Measurements from ENCODE around the gene AQP12B. TPM values are rescaled to one million over a fixed set of nuclear protein-coding genes. Genes with fewer than 3 reads are reported as not detected.
"Not testable (repeated sequence)": the region's sequence is repeated elsewhere in the genome, so short reads cannot be mapped to it uniquely, and the experiment has no call there.

Gene AQP12B
- total RNA-seq, 1 donor from 2014 or later = not detected

- not testable (repeated sequence) for H3K9me3 Mint-ChIP-seq (ENCODE audit: low read depth); H3K4me3 Mint-ChIP-seq (ENCODE audit: low read depth); H3K36me3 Mint-ChIP-seq (ENCODE audit: insufficient read depth); DNase-seq (ENCODE audit: low spot score, unreplicated experiment); H3K4me1 Mint-ChIP-seq (ENCODE audit: low read depth); H3K27me3 Mint-ChIP-seq; H3K27ac Mint-ChIP-seq
Measured at GRCh38 chr2:240695593-240695992, 12.9 kb upstream of the AQP12B start.

GRCh38 chr2:240694304-240694703 lies 11.6 kb upstream of the AQP12B start:
- H3K36me3 Mint-ChIP-seq (ENCODE audit: insufficient read depth); H3K4me1 Mint-ChIP-seq (ENCODE audit: low read depth); H3K27me3 Mint-ChIP-seq; H3K27ac Mint-ChIP-seq; H3K9me3 Mint-ChIP-seq (ENCODE audit: low read depth); H3K4me3 Mint-ChIP-seq (ENCODE audit: low read depth); DNase-seq (ENCODE audit: low spot score, unreplicated experiment): not testable (repeated sequence)

- not testable (repeated sequence) for H3K27ac Mint-ChIP-seq; H3K36me3 Mint-ChIP-seq (ENCODE audit: insufficient read depth); H3K4me1 Mint-ChIP-seq (ENCODE audit: low read depth); DNase-seq (ENCODE audit: low spot score, unreplicated experiment); H3K9me3 Mint-ChIP-seq (ENCODE audit: low read depth); H3K4me3 Mint-ChIP-seq (ENCODE audit: low read depth); H3K27me3 Mint-ChIP-seq
Measured at GRCh38 chr2:240692583-240693561, 10.2 kb upstream of the AQP12B start.

GRCh38 chr2:240691631-240692420 lies 9.1 kb upstream of the AQP12B start, which contains the start of gene AQP12A:
AQP12A (plus strand) TSS chr2:240691866; CDS start chr2:240691914, 48 bp downstream.
- not testable (repeated sequence) for H3K27me3 Mint-ChIP-seq; H3K4me3 Mint-ChIP-seq (ENCODE audit: low read depth)

GRCh38 chr2:240691075-240691427 lies 8.4 kb upstream of the AQP12B start:
- not testable (repeated sequence) for H3K27ac Mint-ChIP-seq; H3K4me3 Mint-ChIP-seq (ENCODE audit: low read depth); DNase-seq (ENCODE audit: low spot score, unreplicated experiment); H3K9me3 Mint-ChIP-seq (ENCODE audit: low read depth); H3K36me3 Mint-ChIP-seq (ENCODE audit: insufficient read depth); H3K27me3 Mint-ChIP-seq
- H3K4me1 Mint-ChIP-seq (ENCODE audit: low read depth) = peaks cover 11% of the 10 kb centered on the region

More at GRCh38 chr2:240691631-240692420, 9.1 kb upstream of the AQP12B start, which contains the start of gene AQP12A:
- H3K4me1 Mint-ChIP-seq (ENCODE audit: low read depth); H3K36me3 Mint-ChIP-seq (ENCODE audit: insufficient read depth); H3K27ac Mint-ChIP-seq; H3K9me3 Mint-ChIP-seq (ENCODE audit: low read depth); DNase-seq (ENCODE audit: low spot score, unreplicated experiment): not testable (repeated sequence)

- not testable (repeated sequence) for H3K27me3 Mint-ChIP-seq; H3K9me3 Mint-ChIP-seq (ENCODE audit: low read depth); H3K4me3 Mint-ChIP-seq (ENCODE audit: low read depth); H3K27ac Mint-ChIP-seq; H3K36me3 Mint-ChIP-seq (ENCODE audit: insufficient read depth); DNase-seq (ENCODE audit: low spot score, unreplicated experiment)
- H3K4me1 Mint-ChIP-seq (ENCODE audit: low read depth) = peaks cover 15% of the 10 kb centered on the region
Measured at GRCh38 chr2:240690421-240691074, 7.9 kb upstream of the AQP12B start.

GRCh38 chr2:240689975-240690374 lies 7.3 kb upstream of the AQP12B start:
- Mint-ChIP-seq H3K27ac (no peak overlapping the region), H3K36me3 (ENCODE audit: insufficient read depth) (no peaks in the 10 kb centered on the region), H3K27me3 (no peaks in the 10 kb centered on the region), H3K4me3 (ENCODE audit: low read depth) (no peak overlapping the region), H3K9me3 (ENCODE audit: low read depth) (no peaks in the 10 kb centered on the region), H3K4me1 (ENCODE audit: low read depth) (peaks cover 16% of the 10 kb centered on the region)
- TF ChIP-seq CTCF (IDR thresholded peaks at IDR 0.05; ENCODE audit: unreplicated experiment) = no peak
- no peak for DNase-seq (ENCODE audit: low spot score, unreplicated experiment)

GRCh38 chr2:240688553-240688919 lies 5.9 kb upstream of the AQP12B start:
- H3K4me1 Mint-ChIP-seq (ENCODE audit: low read depth) = peaks cover 16% of the 10 kb centered on the region
- no peak for TF ChIP-seq CTCF (IDR thresholded peaks at IDR 0.05; ENCODE audit: unreplicated experiment)
- H3K4me3 Mint-ChIP-seq (ENCODE audit: low read depth) = no peak overlapping the region
- H3K36me3 Mint-ChIP-seq (ENCODE audit: insufficient read depth) = no peaks in the 10 kb centered on the region
- no peaks in the 10 kb centered on the region for H3K9me3 Mint-ChIP-seq (ENCODE audit: low read depth)
- DNase-seq (ENCODE audit: low spot score, unreplicated experiment) = no peak
- H3K27me3 Mint-ChIP-seq = no peaks in the 10 kb centered on the region
- H3K27ac Mint-ChIP-seq = no peak overlapping the region

Measured in progenitor cell of endocrine pancreas (in vitro differentiated cells).